IPS-18a (cell line): ENCODE measurements around the gene SERINC4.
"Not testable (repeated sequence)": the region's sequence is repeated elsewhere in the genome, so short reads cannot be mapped to it uniquely, and the experiment has no call there.

Experiments used
- H3K27ac ChIP-seq: one replicate; pipeline ENCODE4 v1.5.1; 2013; ENCODE audit warnings: low read length
- H3K27me3 ChIP-seq: one replicate; pipeline ENCODE4 v1.6.1; 2013; ENCODE audit warnings: mild to moderate bottlenecking, low read length; ENCODE audit not compliant: control insufficient read depth, insufficient read depth
- H3K36me3 ChIP-seq: one replicate; pipeline ENCODE4 v1.6.1; 2013; ENCODE audit warnings: low read depth, low read length; ENCODE audit not compliant: control insufficient read depth
- H3K4me1 ChIP-seq: one replicate; pipeline ENCODE4 v1.6.1; 2013; ENCODE audit warnings: low read depth, low read length; ENCODE audit not compliant: control insufficient read depth
- H3K4me3 ChIP-seq: one replicate; pipeline ENCODE4 v1.5.1; 2013; ENCODE audit warnings: low read length
- H3K9ac ChIP-seq: one replicate; pipeline ENCODE4 v1.6.1; 2013; ENCODE audit warnings: mild to moderate bottlenecking, low read length, moderate library complexity
- H3K9me3 ChIP-seq: one replicate; pipeline ENCODE4 v1.6.1; 2013; ENCODE audit warnings: low read depth, low read length; ENCODE audit not compliant: control insufficient read depth

The SERINC4 gene

GRCh38 chr15:43746245-43746902 lies 53.6 kb downstream of the SERINC4 start, which contains the start of gene PDIA3:
PDIA3 (plus strand) TSS chr15:43746438; CDS start chr15:43746540, 102 bp downstream.
- H3K27ac ChIP-seq: peak within 1 kb of the TSS; percentile 22
- not testable (repeated sequence) for H3K9me3 ChIP-seq, H3K36me3 ChIP-seq, H3K4me1 ChIP-seq, H3K27me3 ChIP-seq
- H3K9ac ChIP-seq: peak within 1 kb of the TSS; percentile 71
- H3K4me3 ChIP-seq: peak within 1 kb of the TSS; percentile 88
